AG08395 (cell line): ENCODE data around the gene FGD5.

ENCODE experiments used
- DNase-seq: peaks from one replicate; pipeline ENCODE4 v3.0.0; 2012; ENCODE audit warnings: mixed read lengths, low spot score

The FGD5 gene

GRCh38 chr3:14848906-14849305 is 30.1 kb downstream of the FGD5 start:
- no peak for DNase-seq

GRCh38 chr3:14849638-14850230 is 31.0 kb downstream of the FGD5 start:
- no peak for DNase-seq

DNA sequence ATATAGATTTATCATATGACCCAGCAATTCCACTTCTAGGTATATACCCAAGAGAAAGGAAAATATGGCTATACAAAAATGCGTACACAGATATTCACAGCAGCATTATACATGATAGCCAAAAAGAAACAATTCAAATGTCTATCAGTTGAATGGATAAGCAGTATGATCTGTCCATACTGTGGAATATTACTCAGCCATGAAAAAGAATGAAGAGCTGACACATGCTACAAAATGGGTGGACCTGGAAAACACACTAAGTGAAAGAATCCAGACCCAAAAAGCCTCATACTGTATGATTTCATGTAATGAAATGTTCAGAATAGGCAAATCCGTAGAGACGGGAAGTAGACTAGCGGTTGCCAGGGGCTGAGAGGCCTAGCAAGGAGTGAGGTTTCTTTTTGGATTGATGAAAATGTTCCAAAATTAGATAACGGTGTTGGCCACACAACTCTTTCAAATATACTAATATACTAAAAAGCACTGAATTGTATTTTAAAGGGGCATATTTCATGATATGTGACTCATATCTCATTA is 33.4 kb downstream of the FGD5 start:
- DNase-seq: no peak

- no peak for DNase-seq
These were observed 34.0 kb downstream of the FGD5 start for GRCh38 chr3:14852717-14853116.

DNA sequence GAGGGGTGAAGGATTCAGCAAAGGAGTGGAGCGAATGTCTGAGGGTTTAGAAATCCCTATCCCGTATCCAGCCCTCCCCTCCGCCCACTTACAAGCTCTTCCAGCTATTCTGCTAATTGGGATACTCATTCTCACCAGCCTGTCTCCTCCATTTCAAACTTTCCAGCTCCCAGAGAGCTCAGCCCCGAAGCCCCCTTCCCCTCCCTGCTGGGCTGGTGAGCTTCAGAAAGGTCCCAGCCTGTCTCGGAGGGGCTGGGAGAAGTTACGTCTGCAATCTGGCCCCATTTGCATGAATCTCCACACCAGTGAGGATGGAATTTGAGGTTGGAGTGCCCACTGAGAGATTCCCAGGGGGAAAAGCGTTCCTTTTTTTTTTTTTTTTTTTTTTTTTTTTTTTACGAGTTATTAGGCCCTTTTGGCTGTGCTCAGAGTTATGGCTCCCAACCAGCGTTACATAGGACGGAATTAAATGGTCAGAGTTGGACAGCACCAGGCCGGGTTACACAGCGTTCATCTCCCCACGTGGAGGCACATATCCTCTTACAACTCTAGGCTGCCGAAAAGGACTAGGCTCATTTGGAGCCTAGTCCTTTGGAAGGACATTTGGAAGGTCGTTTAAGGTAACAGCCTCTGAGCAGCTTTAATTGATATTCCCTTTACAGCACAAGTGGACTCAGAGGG is 34.6 kb downstream of the FGD5 start:
- no peak for DNase-seq

- no peak for DNase-seq
These were observed 38.7 kb downstream of the FGD5 start for GRCh38 chr3:14857506-14857905.

DNA sequence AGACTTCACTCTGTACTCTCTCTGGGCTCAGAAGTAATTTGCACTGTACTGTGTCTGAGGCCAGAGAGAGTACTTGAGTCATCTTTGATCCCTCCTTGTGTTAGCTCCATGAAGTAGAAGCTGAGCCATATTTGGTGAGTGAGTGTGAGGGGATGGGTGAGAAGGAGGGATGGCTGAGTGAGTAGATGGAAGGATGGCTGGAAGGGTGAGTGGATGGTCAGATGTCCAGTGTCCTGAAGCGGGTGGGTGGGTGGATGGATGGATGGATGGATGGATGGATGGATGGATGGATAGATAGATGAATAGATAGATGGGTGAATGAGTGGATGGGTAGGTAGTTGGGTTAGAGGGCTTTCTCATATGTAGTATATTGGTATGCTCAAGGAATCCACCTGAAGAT is 39.3 kb downstream of the FGD5 start:
- DNase-seq: no peak

DNA sequence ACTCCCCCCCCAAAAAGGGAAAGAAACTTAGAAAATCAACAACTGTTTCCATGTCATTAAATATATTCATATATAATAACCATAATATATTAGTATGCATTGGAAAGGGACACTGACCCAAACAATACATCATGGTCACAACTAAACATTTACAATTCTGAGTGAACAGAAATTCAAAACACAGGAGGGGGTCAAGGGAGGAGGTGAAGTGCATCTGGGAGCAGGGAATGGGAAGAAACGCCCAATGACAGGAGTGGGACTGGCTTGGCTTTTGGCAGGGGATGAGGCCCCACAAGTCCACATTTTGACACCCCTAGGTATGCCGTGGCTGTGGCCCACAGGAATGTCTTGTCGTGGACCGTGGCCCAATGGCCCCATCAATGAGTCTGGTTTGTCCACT is 41.1 kb downstream of the FGD5 start:
- no peak for DNase-seq

GRCh38 chr3:14861031-14861430 is 42.3 kb downstream of the FGD5 start:
- no peak for DNase-seq

DNA sequence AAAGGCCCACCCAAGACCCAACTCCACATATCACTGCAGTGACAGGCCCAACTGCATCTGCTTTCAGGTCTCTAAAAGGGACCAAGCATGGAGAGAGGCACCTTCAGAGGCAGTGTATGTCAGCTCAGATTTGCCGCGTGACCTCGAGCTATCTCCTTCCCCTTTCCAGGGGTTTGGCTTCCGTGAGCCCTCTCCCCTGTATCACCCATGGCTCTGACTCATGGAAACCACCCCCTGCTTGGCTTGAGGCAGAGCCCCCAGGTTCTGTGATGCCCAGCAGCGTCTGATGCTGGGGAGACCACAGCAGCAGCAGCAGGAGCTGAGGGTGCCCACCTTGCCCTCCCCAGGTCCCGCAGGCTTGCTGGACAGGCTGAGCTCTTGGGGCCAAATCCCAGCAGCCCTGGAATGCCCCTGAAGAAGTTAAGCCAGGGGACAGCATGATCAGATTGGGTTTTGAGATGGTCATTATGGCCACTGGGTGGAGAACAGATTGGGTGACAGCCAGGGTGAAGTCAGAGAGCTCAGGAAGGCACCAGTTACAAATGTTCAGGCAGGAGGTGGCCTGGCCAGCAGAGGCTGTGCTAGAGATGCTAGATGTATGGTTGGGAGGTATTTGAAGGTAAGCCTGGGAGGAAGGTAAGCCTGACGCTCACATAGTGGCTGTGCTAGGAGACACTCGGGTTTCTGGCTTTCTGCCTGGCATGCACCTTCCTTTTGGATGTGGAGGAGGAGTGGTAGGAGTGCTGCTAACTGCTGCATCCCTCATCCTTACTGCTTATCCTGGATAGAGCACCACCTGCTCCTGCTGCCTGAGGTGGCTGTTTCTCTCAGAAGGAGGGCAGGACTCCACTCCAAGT is 42.9 kb downstream of the FGD5 start:
- no peak for DNase-seq

DNA sequence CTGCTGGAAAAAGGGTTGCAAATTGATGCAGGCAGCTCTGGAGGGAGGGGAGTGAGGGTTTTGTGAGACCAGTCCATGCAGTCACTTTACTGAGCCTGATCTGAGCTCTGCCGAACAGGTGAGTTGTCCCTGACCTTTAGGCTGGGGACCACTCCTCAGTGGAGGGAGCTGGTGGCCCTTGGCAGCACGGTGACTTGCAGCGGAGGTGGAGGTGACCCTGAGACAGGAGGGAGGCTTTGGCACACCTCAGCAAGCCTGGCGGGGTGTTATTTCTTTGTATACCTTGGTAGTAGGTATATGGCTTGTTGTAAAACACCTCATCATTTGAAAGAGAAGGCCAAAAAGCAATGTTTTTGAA is 43.5 kb downstream of the FGD5 start:
- no peak for DNase-seq

DNA sequence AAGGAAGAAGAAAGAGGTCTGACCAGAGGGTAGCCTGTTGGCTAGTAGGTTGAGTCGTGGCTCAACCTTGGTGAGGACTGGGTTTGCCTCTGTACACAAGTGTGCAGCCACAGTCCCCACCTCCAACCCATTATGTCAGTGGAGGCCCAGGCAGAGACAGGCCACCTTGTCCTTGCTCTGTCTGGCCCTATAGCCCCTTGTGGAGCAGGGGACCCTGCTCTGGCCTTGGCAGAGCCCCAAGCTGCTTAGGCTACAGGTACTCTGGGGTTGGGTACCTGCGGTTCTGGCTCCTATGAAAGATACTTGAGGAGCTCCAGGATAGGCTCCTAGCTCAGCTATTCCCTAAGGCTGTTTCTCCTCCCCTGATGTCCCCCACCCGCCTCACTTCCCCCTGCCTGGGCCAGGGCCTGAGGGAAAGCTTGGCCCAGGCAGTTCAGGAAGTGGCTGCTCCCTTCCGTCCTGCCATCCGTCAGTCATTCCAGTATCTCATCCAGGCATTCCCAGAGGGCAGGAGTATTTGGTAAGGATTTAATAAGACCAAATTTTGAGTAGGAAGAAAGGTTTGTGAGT is 44.0 kb downstream of the FGD5 start:
- no peak for DNase-seq

DNA sequence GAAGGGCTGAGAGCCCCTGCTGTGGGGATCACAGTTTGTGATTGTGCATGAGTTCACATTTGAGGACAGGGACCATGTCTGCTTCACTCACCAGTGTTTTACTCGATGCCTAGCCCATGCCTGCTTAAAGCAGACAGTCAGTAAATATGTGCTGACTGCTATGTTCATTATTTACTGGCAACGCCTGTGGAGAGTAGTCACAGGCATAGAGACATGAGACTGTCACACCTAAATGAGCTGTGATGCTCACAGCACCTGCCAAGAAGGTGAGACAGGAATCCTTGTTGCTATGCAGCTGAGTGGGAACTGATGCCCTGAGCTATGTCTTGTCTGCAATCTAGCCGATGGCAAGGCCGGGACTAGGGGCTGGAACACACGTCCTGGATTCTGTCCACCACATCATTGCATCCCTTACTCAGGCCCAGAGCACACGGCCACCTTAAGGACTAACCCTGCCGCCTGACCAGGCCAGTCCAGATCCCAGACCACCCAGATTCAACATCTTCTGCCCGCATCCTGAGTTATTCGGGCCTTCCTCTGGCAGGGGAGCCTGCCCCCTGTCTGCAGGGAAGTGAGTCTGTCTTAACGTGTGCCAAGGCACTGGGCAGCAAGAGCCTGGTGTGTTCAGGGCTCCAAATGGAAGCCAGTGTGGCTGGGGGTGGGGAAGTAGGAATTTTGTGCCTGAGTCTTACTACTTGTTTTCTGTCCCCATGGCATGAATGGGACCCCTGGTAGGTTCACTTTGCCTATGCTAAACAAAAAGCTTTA is 44.8 kb downstream of the FGD5 start:
- DNase-seq: no peak

- DNase-seq: no peak
These were observed 45.4 kb downstream of the FGD5 start for GRCh38 chr3:14864131-14864530.

DNA sequence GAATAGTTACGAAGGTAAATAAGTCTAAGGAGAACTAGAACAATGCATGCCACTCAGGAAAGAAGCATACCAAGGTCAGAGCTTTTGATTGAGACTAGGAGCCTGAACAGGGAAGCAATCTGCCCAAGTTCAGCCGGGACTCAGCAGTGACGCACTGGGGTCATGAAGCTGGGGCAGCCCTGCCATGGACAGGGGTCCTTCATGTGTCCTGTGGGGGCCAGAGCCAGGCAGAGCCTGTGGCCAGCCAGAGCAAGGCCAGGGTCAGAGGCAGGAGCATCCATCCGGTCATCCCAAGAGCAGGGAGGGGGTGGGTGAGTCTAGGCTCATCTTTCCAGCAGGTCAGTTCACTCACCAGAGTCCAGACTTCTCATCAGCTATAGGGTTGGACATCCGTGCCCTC is 47.9 kb downstream of the FGD5 start:
- DNase-seq: no peak

- DNase-seq: no peak
These were observed 49.3 kb downstream of the FGD5 start for GRCh38 chr3:14867936-14868570.

GRCh38 chr3:14869917-14870782 is 51.4 kb downstream of the FGD5 start:
- no peak for DNase-seq

- no peak for DNase-seq
These were observed 52.0 kb downstream of the FGD5 start for GRCh38 chr3:14870783-14871060.

DNA sequence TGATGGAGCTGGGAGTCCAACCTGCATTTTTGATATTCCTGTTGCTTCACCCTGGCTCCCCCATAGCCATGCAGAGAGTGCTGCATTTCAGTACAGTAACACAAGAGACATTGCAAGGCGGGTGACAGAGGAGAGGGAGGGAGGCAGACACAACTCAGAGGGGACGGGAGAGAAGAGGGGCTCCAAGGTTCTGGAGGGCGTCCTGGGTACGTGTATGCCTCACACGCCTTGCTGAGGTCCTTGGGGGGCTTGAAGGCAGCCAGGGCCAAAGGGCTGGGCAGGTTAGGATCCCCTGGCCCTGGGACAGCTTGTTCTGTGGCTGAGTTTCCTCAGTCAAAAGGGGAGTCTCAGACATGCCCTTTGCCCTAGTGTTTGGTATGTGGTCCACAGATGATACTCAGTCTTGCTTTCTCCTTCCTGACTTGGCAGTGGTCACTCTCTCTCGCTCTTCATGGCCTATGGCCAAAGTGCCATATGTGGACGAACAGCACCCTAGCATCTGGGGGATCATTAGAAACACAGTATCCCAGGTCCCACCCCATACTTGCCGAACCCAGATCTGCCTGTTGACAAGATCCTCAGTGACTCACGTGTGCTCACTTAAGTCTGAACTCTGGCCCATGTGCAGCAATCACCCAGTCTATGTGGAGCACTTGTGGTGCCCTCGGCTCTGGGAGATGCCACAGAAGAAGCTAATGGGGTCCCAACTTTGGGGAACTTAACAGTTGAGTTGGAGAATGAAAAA is 52.9 kb downstream of the FGD5 start:
- no peak for DNase-seq

- no peak for DNase-seq
These were observed 53.9 kb downstream of the FGD5 start for GRCh38 chr3:14872706-14873105.
